GM13976 (cell line): ENCODE measurements around the gene LPCAT2.

Source experiments
- DNase-seq: peaks from one replicate; pipeline ENCODE4 v3.0.0; 2012; ENCODE audit warnings: low spot score
- CTCF ChIP-seq: IDR thresholded peaks from 2 replicates; pipeline ENCODE4 v1.5.1; 2012; ENCODE audit warnings: borderline replicate concordance, mild to moderate bottlenecking; ENCODE audit not compliant: insufficient read depth; ENCODE audit errors: extremely low read depth, missing control alignments, control extremely low read depth
- in situ Hi-C: fragments of 300-500 bp; cut with MboI; formaldehyde crosslinking; loops from one replicate; pipeline ENCODE4 v1.12.0; 2022; ENCODE audit warnings: low sequenced_read_pairs, mixed read lengths, inconsistent platforms; ENCODE audit not compliant: unreplicated experiment

LPCAT2 gene

GRCh38 chr16:55468352-55468990 lies 40.4 kb upstream of the LPCAT2 start:
- TF ChIP-seq CTCF: no peak
- DNase-seq: no peak
- in situ Hi-C loops: loop anchor here (5.0 to 25.0 kb wide), 2 partner anchors 234 to 394 kb away; no protein-coding TSS in a partner anchor

DNA sequence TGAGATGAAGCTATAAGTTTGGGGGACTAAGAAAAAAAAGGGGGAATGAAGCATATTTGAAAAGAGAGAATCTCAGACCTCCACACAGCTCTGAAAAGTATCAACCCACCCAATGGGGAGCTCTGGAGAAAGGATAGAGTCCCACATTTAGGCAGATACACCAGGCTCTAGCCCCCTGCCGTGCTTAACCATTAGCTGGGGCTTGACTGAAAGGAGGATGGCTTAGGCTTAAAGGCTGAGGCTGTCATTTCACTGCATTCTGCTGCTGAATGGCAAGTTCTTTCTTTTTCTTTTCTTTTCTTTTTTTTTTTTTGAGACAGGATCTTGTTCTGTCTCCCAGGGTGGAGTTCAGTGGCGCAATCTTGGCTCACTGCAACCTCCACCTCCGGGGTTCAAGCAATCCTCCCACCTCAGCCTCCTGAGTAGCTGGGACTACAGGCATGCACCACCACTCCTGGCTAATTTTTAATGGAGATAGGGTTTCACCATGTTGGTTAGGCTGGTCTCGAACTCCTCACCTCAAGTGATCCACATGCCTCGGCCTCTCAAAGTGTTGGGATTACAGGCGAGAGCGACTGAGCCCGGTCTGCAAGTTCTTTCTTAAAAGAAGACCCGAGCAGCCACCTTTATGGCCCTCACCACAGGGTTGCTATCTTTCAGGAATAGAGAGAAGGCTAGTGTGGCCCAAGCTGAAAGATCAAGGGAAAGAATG lies 38.9 kb upstream of the LPCAT2 start:
- no peak for TF ChIP-seq CTCF
- in situ Hi-C loops: loop anchor here (5.0 to 25.0 kb wide), 2 partner anchors 232 to 392 kb away; no protein-coding TSS in a partner anchor
- no peak for DNase-seq

DNA sequence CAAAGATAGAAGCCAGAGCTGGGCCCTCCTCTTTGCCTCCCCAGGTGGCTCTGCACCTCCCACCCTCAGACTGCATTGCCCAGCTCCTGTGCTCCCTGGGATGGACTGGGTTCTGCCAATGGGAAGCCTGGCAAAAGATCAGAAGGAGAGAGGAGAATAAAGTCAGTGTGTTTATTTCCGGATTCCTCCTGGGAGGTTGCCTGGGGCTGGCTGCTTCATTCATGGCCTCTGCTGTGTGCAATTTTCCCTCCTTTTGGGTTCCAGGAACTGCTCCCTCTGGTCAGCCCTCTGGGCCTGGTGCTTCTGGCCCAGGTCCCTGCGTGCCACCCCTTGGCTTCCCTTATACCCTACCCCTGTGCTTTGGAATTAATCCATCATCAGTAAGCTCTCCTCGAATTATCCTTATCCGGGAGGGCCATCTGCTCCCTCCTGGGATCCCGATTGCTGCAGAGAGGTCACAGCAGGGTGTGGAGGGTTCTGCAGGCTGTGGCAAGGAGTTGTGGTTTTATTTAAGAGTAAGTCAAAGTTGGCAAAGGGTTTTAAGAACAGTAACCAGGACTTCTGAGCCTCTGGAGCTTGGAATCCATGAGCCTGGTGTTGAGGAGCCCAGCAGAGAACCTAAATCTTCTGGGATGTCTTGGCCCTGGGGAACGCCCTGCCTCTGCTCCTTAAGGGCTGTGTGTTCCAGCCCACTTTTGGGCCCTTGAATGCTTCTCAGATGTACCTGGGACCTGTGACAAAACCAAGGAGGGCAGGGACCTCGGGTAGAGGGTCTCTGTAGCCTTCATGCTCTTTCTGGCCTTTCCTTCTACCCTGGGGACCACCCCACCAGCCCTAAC lies 38.1 kb upstream of the LPCAT2 start:
- in situ Hi-C loops: loop anchor here (25.0 kb wide), 1 partner anchor 392 kb away; no protein-coding TSS in a partner anchor

DNA sequence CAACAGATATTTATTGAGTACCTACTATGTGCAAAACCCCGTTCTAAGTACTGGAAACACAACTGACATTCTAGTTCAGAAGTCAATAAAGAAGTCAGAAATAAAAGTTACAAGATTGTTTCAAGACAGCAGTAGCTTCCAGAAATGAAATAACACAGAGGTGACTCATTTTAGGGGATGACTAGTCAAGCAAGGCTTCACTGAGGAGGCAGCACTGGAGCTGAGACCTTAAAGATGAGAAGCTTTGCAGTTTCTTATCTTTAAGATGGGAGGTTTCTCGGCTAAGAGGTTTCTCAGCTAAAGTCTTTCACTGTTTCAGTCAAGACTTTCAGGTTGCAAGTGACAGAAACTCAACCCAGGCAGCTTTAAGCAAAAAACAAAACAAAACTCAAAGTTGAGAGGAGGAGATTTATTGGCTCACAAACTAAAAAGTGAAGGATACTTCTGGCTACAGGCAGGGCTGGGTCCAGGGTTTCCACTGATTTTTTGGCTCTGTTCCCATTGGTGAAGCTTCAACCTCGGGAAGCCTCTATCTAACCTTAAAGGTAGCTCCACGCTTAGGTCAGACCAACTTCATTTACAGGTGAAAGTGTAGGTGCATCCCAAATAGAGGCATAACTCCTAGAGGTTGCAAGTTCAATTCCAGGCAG lies 37.3 kb upstream of the LPCAT2 start:
- no peak for TF ChIP-seq CTCF
- in situ Hi-C loops: loop anchor here (25.0 kb wide), 1 partner anchor 391 kb away; no protein-coding TSS in a partner anchor
- no peak for DNase-seq

More for the DNA sequence above, 38.1 kb upstream of the LPCAT2 start:
- no peak for TF ChIP-seq CTCF
- no peak for DNase-seq

- no peak for DNase-seq
- in situ Hi-C loops: loop anchor here (25.0 kb wide), 1 partner anchor 389 kb away; no protein-coding TSS in a partner anchor
- no peak for TF ChIP-seq CTCF
Observed at GRCh38 chr16:55473587-55473986, 35.3 kb upstream of the LPCAT2 start.

DNA sequence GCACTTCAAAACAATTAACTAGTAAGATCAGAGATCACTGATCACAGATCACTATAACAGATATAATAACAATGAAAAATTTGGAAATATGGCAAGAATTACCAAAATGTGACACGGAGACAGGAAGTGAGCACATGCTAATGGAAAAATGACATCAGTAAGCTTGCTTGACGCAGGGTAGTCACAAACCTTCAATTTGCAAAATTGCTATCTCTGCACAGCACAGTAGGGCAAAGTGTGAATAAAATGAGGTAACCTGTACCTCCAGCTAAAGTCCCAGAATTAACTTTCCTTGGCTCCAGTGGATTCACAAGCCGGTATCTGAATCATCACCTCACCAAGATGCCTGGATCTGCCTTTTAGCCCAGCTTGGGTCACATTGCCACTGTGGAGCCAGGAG lies 34.1 kb upstream of the LPCAT2 start:
- in situ Hi-C loops: loop anchor here (25.0 kb wide), 1 partner anchor 387 kb away; no protein-coding TSS in a partner anchor
- no peak for TF ChIP-seq CTCF
- no peak for DNase-seq
